Suprapubic skin (tissue), 3 donors: Measurements from ENCODE around the gene DCBLD1.

Source experiments
- CTCF ChIP-seq, 2 donors: fragments of 200-600 bp in 1 of 2; fragments of 450-650 bp in 1 of 2; sonication (generic) in 1 of 2; IDR thresholded peaks; one replicate each; pipeline ENCODE4 v1.5.1; 2016 to 2019; ENCODE audit warnings: antibody characterized with exemption in 2 of 2, mild to moderate bottlenecking in 1 of 2, moderate library complexity in 1 of 2
- POLR2A ChIP-seq, 2 donors: fragments of 450-650 bp; IDR thresholded peaks; one replicate each; pipeline ENCODE4 v1.6.1; 2017; ENCODE audit warnings: antibody characterized with exemption in 2 of 2, mild to moderate bottlenecking in 2 of 2, moderate library complexity in 2 of 2

- TF ChIP-seq CTCF (IDR thresholded peaks at IDR 0.05) (no peak), POLR2A (IDR thresholded peaks at IDR 0.05) (no peak)
Measured at GRCh38 chr6:117574198-117574597, 91.7 kb downstream of the DCBLD1 start.
